ENCODE data around the gene DLST.

- TF ChIP-seq EZH2 (IDR thresholded peaks at IDR 0.05; ENCODE audit: borderline replicate concordance, low read depth, low read length, poor library complexity, severe bottlenecking) (no peak), CTCF (conservative IDR thresholded peaks at IDR 0.05; ENCODE audit: low read depth, low read length) (no peak)
Observed at GRCh38 chr14:74915826-74916225, 34.1 kb downstream of the DLST start.

All from A673 (cell line).